Mucosa of descending colon (tissue), 3 donors: ENCODE data around the gene TCEAL5. TPM values are rescaled to one million over a fixed set of nuclear protein-coding genes. Genes with fewer than 3 reads are reported as not detected.
A peak's percentile ranks its signal among the peaks of the same experiment; 100 is the strongest.

Source experiments
- ATAC-seq: fragments of 200-7000 bp; cut with Tn5 transposase; one replicate; pipeline ENCODE4 v1.9.1; 2020; ENCODE audit warnings: mild to moderate bottlenecking, moderate library complexity
- DNase-seq, 3 donors: peaks; one replicate each; pipeline ENCODE4 v3.0.0-alpha.2; 2020
- H3K36me3 ChIP-seq: fragments of 200-600 bp; one replicate; pipeline ENCODE4 v1.8.0; 2021; ENCODE audit warnings: low read depth, mild to moderate bottlenecking
- H3K4me1 ChIP-seq: fragments of 200-600 bp; one replicate; pipeline ENCODE4 v1.8.0; 2021; ENCODE audit warnings: low read depth, mild to moderate bottlenecking
- H3K4me3 ChIP-seq: fragments of 200-600 bp; one replicate; pipeline ENCODE4 v1.8.0; 2021; ENCODE audit warnings: mild to moderate bottlenecking
- H3K9me3 ChIP-seq: fragments of 200-600 bp; one replicate; pipeline ENCODE4 v1.8.0; 2021; ENCODE audit warnings: mild to moderate bottlenecking
- intact Hi-C, 2 donors: fragments of 100-400 bp; cut with DNase I in 1 of 2; cut with micrococcal nuclease in 1 of 2; formaldehyde crosslinking; loops; one replicate each; pipeline versions ENCODE4 v1.11.0 to v1.11.1; 2022; cut with DNase I, micrococcal nuclease
- total RNA-seq, 3 donors: library from RNA; stranded (reverse); fragmentation: NEBNext Ultra II Directional in 2 of 3; extraction: Animal tissue kit (Norgen Biotek cat#: 25700) in 2 of 3; gene quantifications; one replicate each; pipeline versions ENCODE4 v1.2.1 to v1.2.4, GENCODE V29; 2021 to 2023
- TF ChIP-seq, protein P1 (sequence below): fragments of 200-600 bp; IDR thresholded peaks from one replicate; pipeline ENCODE4 v1.8.0; 2022; ENCODE audit warnings: antibody characterized with exemption, mild to moderate bottlenecking
- donor health status: DM: no; HTN: no; CAD: no; lungs with moderate emphysema.
- donor health status: DM: no; HTN: no; CAD: no.
- donor health status: DM: no; HTN: yes; CAD: no.

TCEAL5 gene
- total RNA-seq, 3 donors from 2014 or later = 0.92 TPM; not detected in 2

DNA sequence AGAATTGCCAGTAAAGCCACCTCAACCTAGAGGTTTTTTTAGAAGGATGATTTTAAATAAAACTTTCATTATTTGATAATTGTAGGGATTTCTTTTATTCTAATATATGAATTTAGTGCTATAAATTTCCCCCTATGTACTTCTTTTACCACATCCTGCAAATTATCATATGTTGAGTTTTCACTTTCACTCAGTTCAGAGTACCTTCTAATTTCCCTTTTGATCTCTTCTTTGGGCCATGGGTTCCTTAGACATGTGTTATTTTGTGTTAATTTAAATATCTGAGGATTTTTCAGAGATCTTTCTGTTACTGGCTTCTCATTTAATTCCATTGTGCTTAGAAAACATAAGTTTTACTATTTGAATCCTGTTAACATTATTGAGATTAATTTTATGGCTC lies 28.2 kb upstream of the TCEAL5 start:
- TF ChIP-seq, protein P1, sequence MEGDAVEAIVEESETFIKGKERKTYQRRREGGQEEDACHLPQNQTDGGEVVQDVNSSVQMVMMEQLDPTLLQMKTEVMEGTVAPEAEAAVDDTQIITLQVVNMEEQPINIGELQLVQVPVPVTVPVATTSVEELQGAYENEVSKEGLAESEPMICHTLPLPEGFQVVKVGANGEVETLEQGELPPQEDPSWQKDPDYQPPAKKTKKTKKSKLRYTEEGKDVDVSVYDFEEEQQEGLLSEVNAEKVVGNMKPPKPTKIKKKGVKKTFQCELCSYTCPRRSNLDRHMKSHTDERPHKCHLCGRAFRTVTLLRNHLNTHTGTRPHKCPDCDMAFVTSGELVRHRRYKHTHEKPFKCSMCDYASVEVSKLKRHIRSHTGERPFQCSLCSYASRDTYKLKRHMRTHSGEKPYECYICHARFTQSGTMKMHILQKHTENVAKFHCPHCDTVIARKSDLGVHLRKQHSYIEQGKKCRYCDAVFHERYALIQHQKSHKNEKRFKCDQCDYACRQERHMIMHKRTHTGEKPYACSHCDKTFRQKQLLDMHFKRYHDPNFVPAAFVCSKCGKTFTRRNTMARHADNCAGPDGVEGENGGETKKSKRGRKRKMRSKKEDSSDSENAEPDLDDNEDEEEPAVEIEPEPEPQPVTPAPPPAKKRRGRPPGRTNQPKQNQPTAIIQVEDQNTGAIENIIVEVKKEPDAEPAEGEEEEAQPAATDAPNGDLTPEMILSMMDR = no peak
- DNase-seq (no peak), ATAC-seq (no peak)
- H3K4me1 ChIP-seq = no peaks in the 10 kb centered on the region
- H3K36me3 ChIP-seq = no peaks in the 10 kb centered on the region
- no peak overlapping the region for H3K4me3 ChIP-seq
- intact Hi-C loops = no loop called here
- no peaks in the 10 kb centered on the region for H3K9me3 ChIP-seq

DNA sequence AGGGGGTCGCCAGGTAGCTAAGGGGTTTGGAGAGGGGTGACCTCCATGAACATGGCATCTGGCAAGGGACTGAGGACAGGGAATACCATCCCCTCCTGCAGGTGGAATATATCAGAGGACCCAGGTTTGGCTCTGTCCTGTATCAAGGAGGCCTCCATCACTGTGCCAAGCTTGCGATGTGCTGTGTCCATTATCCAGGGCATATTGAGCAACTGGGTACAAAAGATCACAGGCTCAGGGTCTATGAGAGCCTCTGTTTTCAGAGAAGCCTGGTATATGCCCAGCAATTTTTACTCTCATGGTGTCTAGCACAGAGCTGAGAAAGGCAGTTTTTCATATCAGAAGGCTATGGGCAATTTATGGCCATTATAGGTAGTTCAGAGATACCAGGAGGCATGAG lies 16.6 kb upstream of the TCEAL5 start:
- Histone ChIP-seq H3K36me3 (no peaks in the 10 kb centered on the region), H3K9me3 (no peaks in the 10 kb centered on the region), H3K4me1 (no peaks in the 10 kb centered on the region), H3K4me3 (no peak overlapping the region)
- intact Hi-C loops = no loop called here
- TF ChIP-seq, protein P1 = no peak
- no peak for ATAC-seq
- DNase-seq = no peak

DNA sequence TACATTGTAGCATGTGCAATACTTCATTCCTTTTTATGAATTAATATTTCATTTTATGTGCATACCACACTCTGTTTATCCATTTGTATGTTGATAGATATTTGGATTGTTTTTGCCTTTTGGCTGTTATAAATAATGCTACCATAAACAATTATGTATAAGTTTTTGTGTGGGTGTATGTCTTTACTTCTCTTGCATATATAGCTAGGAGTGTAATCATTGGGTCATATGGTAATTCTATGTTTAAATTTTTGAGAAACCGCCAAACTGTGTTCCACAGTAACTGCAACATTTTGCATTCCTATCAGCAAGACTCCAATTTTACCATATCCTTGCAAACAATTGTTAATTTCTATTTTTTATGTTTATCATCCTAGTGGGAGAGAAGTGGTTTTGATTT lies 3.1 kb upstream of the TCEAL5 start:
- intact Hi-C loops = no loop called here
- Histone ChIP-seq H3K4me1 (no peaks in the 10 kb centered on the region), H3K4me3 (no peak overlapping the region), H3K36me3 (no peaks in the 10 kb centered on the region), H3K9me3 (no peaks in the 10 kb centered on the region)
- TF ChIP-seq, protein P1 = no peak
- DNase-seq = no peak
- no peak for ATAC-seq

DNA sequence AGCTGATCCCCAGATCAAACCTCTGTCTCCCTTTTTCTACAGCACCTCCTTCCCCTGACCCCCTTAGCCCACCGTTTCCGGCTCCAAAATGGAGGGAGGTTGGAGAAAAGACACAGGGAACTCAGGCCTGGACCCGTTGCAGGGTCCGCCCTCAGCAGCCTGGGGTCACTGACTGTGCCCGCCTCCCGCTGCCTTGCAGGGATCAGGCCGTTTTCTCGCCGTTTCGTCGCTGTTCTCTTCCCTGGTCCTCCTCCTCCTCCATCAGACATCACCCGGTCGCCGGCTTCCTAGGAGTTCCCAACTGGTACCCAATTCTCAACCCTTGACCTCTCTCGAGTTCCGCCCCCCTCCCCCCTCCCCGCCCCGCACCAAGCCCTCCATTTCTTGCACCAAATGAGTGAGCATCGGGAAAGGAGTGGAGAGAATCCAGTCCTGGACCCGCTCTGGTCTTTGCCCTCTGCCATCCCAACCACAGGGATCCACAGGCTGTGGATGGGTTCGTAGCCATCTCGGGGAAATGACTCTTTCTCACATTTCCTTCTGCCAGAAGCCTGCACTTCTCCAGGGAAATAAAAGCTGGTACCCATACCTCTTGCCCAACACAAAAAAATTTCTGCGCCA lies 493 bp downstream of the TCEAL5 start:
- Histone ChIP-seq H3K9me3 (no peaks in the 10 kb centered on the region), H3K4me3 (no peak overlapping the region), H3K4me1 (no peaks in the 10 kb centered on the region), H3K36me3 (no peaks in the 10 kb centered on the region)
- intact Hi-C loops = no loop called here
- DNase-seq (no peak), ATAC-seq (no peak)
- TF ChIP-seq, protein P1 = no peak

DNA sequence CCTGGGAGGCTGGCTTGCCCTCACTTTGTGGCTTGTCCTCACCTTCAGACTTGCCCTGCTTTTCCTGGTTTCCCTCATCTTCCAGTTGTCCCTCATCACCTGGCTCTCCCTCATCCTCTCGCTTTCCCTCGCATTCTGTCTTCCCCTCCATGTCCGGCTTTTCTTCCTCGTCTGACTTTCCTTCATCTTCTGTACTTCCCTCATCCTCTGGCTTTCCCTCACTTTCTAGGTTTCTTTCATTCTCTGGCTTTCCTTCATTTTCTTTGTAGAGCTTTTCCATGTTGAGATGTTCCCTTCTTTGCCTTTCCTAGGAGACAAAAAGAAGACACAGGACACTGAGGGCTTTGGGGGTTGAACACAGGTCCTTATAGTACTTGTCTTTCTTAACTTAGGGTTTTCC lies 2.3 kb downstream of the TCEAL5 start:
- H3K9me3 ChIP-seq = no peaks in the 10 kb centered on the region
- intact Hi-C loops = no loop called here
- TF ChIP-seq, protein P1 = no peak
- H3K4me1 ChIP-seq = no peaks in the 10 kb centered on the region
- H3K4me3 ChIP-seq = no peak overlapping the region
- no peak for ATAC-seq
- DNase-seq = no peak
- no peaks in the 10 kb centered on the region for H3K36me3 ChIP-seq

DNA sequence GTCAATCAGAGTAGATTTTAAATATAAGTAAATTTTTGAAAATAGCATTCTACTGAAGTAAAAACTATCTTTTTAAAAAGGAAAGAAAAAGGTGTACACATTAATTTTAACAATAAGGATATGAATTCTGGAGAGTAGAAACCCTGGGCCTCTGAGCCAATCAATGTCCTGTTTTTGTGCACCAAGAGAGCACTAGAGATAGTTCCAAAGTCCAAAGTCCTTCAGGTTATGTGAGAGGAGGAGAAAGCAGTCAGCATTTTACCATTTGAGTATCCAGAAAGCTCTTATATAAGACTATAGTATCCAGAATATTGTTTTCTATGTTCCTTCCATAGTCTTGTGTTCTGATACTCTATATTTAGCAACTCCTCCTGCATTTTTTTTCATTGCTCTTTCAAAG lies 18.3 kb downstream of the TCEAL5 start:
- Histone ChIP-seq H3K4me3 (no peak overlapping the region), H3K9me3 (no peaks in the 10 kb centered on the region), H3K36me3 (no peaks in the 10 kb centered on the region), H3K4me1 (no peaks in the 10 kb centered on the region)
- DNase-seq (no peak), ATAC-seq (peak; percentile 18)
- TF ChIP-seq, protein P1 = no peak
- intact Hi-C loops = no loop called here
